ENCODE data around the gene MEI1. TPM values are rescaled to one million over a fixed set of nuclear protein-coding genes. Genes with fewer than 3 reads are reported as not detected.

The MEI1 gene
- total RNA-seq, 1 donor, result 63.5 TPM

GRCh38 chr22:41752011-41752970 lies 53.0 kb downstream of the MEI1 start:
- H3K4me1 ChIP-seq (ENCODE audit: insufficient read depth, low read length), result peaks cover 1% of the 10 kb centered on the region
- no peak overlapping the region for H3K4me3 ChIP-seq (ENCODE audit: low read length)
- no peaks in the 10 kb centered on the region for H3K27me3 ChIP-seq (ENCODE audit: insufficient read depth, low read length)

DNA sequence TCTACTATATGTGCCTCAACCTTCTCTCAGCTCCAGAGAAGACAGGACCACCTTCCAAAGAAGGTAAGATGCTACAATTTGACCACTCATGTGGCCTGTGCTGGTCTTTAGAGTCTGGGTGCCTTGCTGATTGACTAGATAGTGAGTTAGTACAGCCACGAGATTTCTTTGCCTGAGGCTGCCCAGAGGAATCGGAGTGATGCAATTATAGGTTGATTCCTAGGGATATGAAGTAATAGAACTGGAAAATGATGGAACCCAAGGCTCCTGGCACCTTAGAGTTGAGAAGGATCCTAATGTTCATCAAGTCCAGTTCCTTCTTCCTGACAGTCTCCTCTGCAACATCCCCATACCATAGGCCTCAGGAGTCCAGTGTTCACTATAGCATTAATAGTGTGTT lies 54.7 kb downstream of the MEI1 start:
- Histone ChIP-seq H3K9me3 (ENCODE audit: low read depth, low read length) (no peaks in the 10 kb centered on the region), H3K4me3 (ENCODE audit: low read length) (no peak overlapping the region), H3K4me1 (ENCODE audit: insufficient read depth, low read length) (peaks cover 5% of the 10 kb centered on the region)

More at GRCh38 chr22:41752011-41752970, 53.0 kb downstream of the MEI1 start:
- no peaks in the 10 kb centered on the region for H3K9me3 ChIP-seq (ENCODE audit: low read depth, low read length)

DNA sequence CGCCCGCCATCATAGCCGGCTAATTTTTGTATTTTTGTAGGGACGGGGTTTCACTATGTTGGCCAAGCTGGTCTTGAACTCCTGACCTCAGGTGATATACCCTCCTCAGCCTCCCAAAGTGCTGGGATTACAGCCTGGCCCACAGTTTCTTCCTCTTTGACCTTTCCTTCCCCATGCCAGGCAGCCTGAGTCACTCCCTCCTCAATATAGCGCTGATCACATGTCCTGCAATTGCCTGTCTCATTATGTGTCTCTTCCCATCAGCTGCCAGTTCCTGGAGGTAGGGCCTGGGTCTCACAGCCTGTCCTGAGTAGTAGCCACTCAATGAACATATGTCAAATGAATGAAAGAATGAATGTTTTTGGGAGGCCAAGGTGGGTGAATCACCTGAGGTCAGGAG lies 58.2 kb downstream of the MEI1 start:
- Histone ChIP-seq H3K27me3 (ENCODE audit: insufficient read depth, low read length) (no peaks in the 10 kb centered on the region), H3K4me1 (ENCODE audit: insufficient read depth, low read length) (peaks cover 5% of the 10 kb centered on the region), H3K9me3 (ENCODE audit: low read depth, low read length) (no peaks in the 10 kb centered on the region), H3K4me3 (ENCODE audit: low read length) (no peak overlapping the region)

More for the DNA sequence above, 54.7 kb downstream of the MEI1 start:
- no peaks in the 10 kb centered on the region for H3K27me3 ChIP-seq (ENCODE audit: insufficient read depth, low read length)

GRCh38 chr22:41758231-41758630 lies 58.9 kb downstream of the MEI1 start:
- Histone ChIP-seq H3K27me3 (ENCODE audit: insufficient read depth, low read length) (no peaks in the 10 kb centered on the region), H3K4me3 (ENCODE audit: low read length) (no peak overlapping the region), H3K9me3 (ENCODE audit: low read depth, low read length) (no peaks in the 10 kb centered on the region), H3K4me1 (ENCODE audit: insufficient read depth, low read length) (peaks cover 5% of the 10 kb centered on the region)

DNA sequence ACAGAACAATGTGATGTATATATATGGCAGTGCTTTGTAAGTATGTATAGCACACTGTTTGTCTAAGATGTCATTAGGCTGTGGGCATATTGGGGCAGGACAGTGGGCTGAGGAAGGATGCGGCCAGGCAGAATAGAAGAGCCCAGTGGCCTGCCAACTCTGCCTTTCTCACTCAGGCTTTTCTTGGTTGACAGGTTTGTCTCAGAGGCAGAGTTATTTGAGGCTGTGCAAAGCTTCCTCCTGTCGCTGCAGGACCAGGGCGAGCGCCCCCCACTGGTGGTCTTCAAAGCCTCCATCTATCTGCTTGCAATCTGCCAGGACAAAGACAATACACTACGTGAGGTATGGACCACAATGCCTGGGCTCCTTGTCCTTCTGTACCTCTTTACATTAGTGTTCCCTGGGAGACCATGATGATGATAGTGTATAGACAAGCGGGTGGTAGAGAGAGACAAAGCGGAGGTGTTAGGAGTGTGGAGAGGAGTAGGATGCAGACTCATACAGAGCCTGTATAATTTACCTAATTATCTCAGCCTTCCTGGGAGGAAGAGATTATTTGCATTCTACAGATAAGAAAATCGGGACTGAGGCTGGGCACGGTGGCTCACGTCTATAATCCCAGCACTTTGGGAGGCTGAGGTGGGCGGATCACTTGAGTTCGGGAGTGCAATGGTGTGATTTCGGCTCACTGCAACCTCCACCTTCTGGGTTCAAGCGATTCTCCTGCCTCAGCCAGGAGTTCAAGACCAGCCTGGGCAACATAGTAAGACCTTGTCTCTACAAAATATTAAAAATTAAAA lies 63.9 kb downstream of the MEI1 start:
- Histone ChIP-seq H3K4me3 (ENCODE audit: low read length) (no peak overlapping the region), H3K27me3 (ENCODE audit: insufficient read depth, low read length) (no peaks in the 10 kb centered on the region), H3K9me3 (ENCODE audit: low read depth, low read length) (no peaks in the 10 kb centered on the region), H3K4me1 (ENCODE audit: insufficient read depth, low read length) (peaks cover 8% of the 10 kb centered on the region)

DNA sequence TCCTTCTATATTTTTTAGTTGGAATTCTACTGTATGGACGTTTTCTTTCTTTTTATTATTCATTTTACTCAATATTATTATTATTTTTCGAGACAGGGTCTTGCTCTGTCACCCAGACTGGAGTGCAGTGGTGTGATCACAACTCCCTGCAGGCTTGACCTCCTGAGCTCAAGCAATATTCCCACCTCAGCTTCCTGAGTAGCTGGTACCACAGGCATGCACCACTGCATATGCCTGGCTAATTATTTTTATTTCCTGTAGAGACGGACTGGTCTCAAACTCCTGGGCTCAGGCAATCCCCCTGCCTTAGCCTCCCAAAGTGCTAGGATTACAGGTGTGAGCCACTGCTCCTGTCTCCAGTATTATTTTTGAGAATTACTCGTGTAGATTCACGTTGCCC lies 67.2 kb downstream of the MEI1 start:
- H3K4me1 ChIP-seq (ENCODE audit: insufficient read depth, low read length), result peaks cover 13% of the 10 kb centered on the region
- H3K9me3 ChIP-seq (ENCODE audit: low read depth, low read length), result no peaks in the 10 kb centered on the region
- H3K27me3 ChIP-seq (ENCODE audit: insufficient read depth, low read length), result no peaks in the 10 kb centered on the region
- H3K4me3 ChIP-seq (ENCODE audit: low read length), result no peak overlapping the region

- no peak overlapping the region for H3K4me3 ChIP-seq (ENCODE audit: low read length)
- H3K27me3 ChIP-seq (ENCODE audit: insufficient read depth, low read length), result no peaks in the 10 kb centered on the region
- H3K4me1 ChIP-seq (ENCODE audit: insufficient read depth, low read length), result peaks cover 13% of the 10 kb centered on the region
- H3K9me3 ChIP-seq (ENCODE audit: low read depth, low read length), result no peaks in the 10 kb centered on the region
These were observed 69.1 kb downstream of the MEI1 start for GRCh38 chr22:41768430-41768829.

- Histone ChIP-seq H3K4me1 (ENCODE audit: insufficient read depth, low read length) (peaks cover 13% of the 10 kb centered on the region), H3K4me3 (ENCODE audit: low read length) (no peak overlapping the region), H3K9me3 (ENCODE audit: low read depth, low read length) (no peaks in the 10 kb centered on the region), H3K27me3 (ENCODE audit: insufficient read depth, low read length) (no peaks in the 10 kb centered on the region)
These were observed 71.6 kb downstream of the MEI1 start for GRCh38 chr22:41770715-41771468.

DNA sequence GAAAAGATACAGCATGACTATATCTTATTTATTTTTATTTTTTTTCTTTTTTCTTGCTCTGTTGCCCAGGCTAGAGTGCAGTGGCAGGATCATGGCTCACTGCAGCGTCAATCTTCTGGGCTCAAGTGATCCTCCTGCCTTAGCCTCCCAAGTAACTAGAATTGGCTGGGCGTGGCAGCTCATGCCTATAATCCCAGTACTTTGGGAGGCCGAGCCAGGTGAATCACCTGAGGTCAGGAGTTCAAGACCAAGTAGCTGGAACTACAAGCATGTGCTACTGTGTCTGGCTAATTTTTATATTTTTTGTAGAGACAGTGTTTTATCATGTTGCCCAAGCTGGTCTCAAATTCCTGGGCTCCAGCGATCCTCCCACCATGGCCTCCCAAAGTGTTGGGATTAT lies 72.9 kb downstream of the MEI1 start:
- Histone ChIP-seq H3K4me1 (ENCODE audit: insufficient read depth, low read length) (peaks cover 14% of the 10 kb centered on the region), H3K27me3 (ENCODE audit: insufficient read depth, low read length) (no peaks in the 10 kb centered on the region), H3K9me3 (ENCODE audit: low read depth, low read length) (no peaks in the 10 kb centered on the region), H3K4me3 (ENCODE audit: low read length) (no peak overlapping the region)

- H3K4me3 ChIP-seq (ENCODE audit: low read length), result no peak overlapping the region
- H3K4me1 ChIP-seq (ENCODE audit: insufficient read depth, low read length), result peaks cover 16% of the 10 kb centered on the region
- no peaks in the 10 kb centered on the region for H3K9me3 ChIP-seq (ENCODE audit: low read depth, low read length)
- no peaks in the 10 kb centered on the region for H3K27me3 ChIP-seq (ENCODE audit: insufficient read depth, low read length)
These were observed 73.3 kb downstream of the MEI1 start for GRCh38 chr22:41772645-41773044.

- Histone ChIP-seq H3K9me3 (ENCODE audit: low read depth, low read length) (no peaks in the 10 kb centered on the region), H3K4me1 (ENCODE audit: insufficient read depth, low read length) (peaks cover 27% of the 10 kb centered on the region), H3K27me3 (ENCODE audit: insufficient read depth, low read length) (no peaks in the 10 kb centered on the region), H3K4me3 (ENCODE audit: low read length) (no peak overlapping the region)
These were observed 76.0 kb downstream of the MEI1 start for GRCh38 chr22:41775338-41775737.

DNA sequence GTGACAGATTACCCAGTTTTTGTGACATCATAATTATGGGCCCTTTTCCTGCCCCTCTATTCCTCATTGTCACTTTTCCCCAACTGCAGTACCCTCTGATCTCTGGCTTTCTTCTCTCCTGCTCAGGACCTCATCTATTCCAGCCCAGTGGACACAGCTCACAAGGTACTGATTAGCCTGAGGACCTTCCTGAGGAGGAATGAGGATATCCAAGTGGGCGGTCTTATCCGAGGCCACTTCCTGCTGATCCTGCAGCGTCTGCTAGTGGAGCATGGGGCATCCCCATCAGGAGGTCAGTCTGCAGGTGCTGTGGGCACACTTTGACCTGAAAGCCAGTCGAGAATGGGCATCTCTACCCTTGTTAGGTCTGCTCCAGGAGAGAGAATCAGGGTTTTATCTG lies 76.7 kb downstream of the MEI1 start:
- Histone ChIP-seq H3K4me1 (ENCODE audit: insufficient read depth, low read length) (peaks cover 29% of the 10 kb centered on the region), H3K27me3 (ENCODE audit: insufficient read depth, low read length) (no peaks in the 10 kb centered on the region), H3K4me3 (ENCODE audit: low read length) (no peak overlapping the region), H3K9me3 (ENCODE audit: low read depth, low read length) (no peaks in the 10 kb centered on the region)

- Histone ChIP-seq H3K4me1 (ENCODE audit: insufficient read depth, low read length) (peaks cover 31% of the 10 kb centered on the region), H3K4me3 (ENCODE audit: low read length) (no peak overlapping the region), H3K27me3 (ENCODE audit: insufficient read depth, low read length) (no peaks in the 10 kb centered on the region), H3K9me3 (ENCODE audit: low read depth, low read length) (no peaks in the 10 kb centered on the region)
These were observed 77.1 kb downstream of the MEI1 start for GRCh38 chr22:41776381-41776780.

DNA sequence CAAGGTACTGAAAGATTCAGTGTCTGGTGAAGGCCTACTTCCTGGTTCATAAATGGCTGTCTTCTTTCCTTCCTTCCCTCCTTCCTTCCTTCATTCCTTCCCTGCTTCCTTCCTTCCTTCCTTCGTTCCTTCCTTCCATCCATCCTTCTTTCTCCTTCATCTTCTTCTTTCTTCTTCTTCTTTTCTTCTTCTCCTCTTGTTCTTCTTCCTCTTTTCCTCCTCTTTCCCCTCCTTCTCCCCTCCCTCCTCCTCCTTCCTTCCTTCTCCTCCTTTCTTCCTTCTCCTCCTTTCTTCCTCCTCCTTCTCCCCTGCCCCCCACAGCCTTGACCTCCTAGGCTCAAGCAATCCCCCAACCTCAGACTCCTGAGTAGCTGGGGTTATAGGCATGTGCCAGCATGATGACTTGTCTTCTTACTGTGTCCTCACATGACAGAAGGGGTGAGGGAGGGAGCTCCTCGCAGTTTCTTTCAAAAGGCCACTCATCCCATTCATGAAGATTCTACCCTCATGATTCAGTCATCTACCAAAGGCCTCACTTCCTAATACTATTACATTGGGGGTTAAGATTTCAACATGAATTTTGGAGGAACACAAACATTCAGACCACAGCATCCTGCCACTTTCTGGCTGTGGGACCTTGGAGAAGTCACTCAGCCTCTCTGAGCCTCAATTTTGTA lies 78.6 kb downstream of the MEI1 start:
- peaks cover 46% of the 10 kb centered on the region for H3K4me1 ChIP-seq (ENCODE audit: insufficient read depth, low read length)
- no peaks in the 10 kb centered on the region for H3K9me3 ChIP-seq (ENCODE audit: low read depth, low read length)
- no peaks in the 10 kb centered on the region for H3K27me3 ChIP-seq (ENCODE audit: insufficient read depth, low read length)
- H3K4me3 ChIP-seq (ENCODE audit: low read length), result no peak overlapping the region
